Endodermal cell (in vitro differentiated cells): ENCODE results near the gene C10orf88. TPM values are rescaled to one million over a fixed set of nuclear protein-coding genes. Genes with fewer than 3 reads are reported as not detected.

Experiments
- DNase-seq: peaks from one replicate; pipeline ENCODE4 v3.0.0-alpha.2; 2017
- H3K27ac ChIP-seq: 2 replicates; pipeline ENCODE4 v1.5.1; 2013; ENCODE audit warnings: mild to moderate bottlenecking, low read depth, low read length, moderate library complexity
- H3K27me3 ChIP-seq: 2 replicates; pipeline ENCODE4 v1.6.1; 2013; ENCODE audit warnings: mild to moderate bottlenecking, low read length, moderate library complexity; ENCODE audit not compliant: insufficient read depth, control insufficient read depth, poor library complexity, severe bottlenecking
- H3K36me3 ChIP-seq: 2 replicates; pipeline ENCODE4 v1.7.0; 2013; ENCODE audit warnings: mild to moderate bottlenecking, low read length, moderate library complexity; ENCODE audit not compliant: control insufficient read depth, insufficient read depth
- H3K4me1 ChIP-seq: one replicate; pipeline ENCODE4 v1.7.0; 2013; ENCODE audit warnings: low read length; ENCODE audit not compliant: control insufficient read depth, insufficient read depth
- H3K4me3 ChIP-seq: 2 replicates; pipeline ENCODE4 v1.5.1; 2013; ENCODE audit warnings: mild to moderate bottlenecking, low read length, moderate library complexity
- H3K9ac ChIP-seq: 2 replicates; pipeline ENCODE4 v1.6.1; 2013; ENCODE audit warnings: mild to moderate bottlenecking, low read length, moderate library complexity; ENCODE audit not compliant: poor library complexity, severe bottlenecking; ENCODE audit errors: extremely low read depth
- H3K9me3 ChIP-seq: 2 replicates; pipeline ENCODE4 v1.6.1; 2013; ENCODE audit warnings: mild to moderate bottlenecking, low read length, moderate library complexity; ENCODE audit not compliant: control insufficient read depth
- H3K27ac Mint-ChIP-seq: 2 replicates; pipeline ENCODE4 v1.8.0; 2020; ENCODE audit warnings: mixed read lengths
- H3K27me3 Mint-ChIP-seq: 2 replicates; pipeline ENCODE4 v1.8.0; 2021; ENCODE audit warnings: mild to moderate bottlenecking, mixed read lengths; ENCODE audit not compliant: insufficient read depth
- H3K36me3 Mint-ChIP-seq: 2 replicates; pipeline ENCODE4 v1.8.0; 2020; ENCODE audit warnings: low read depth, mixed read lengths
- H3K4me1 Mint-ChIP-seq: 2 replicates; pipeline ENCODE4 v1.8.0; 2020; ENCODE audit warnings: mixed read lengths
- H3K4me3 Mint-ChIP-seq: 2 replicates; pipeline ENCODE4 v1.8.0; 2020; ENCODE audit warnings: mild to moderate bottlenecking, moderate library complexity, mixed read lengths
- H3K9me3 Mint-ChIP-seq: 2 replicates; pipeline ENCODE4 v1.8.0; 2020; ENCODE audit warnings: mild to moderate bottlenecking, mixed read lengths
- CTCF ChIP-seq: fragments of 200-600 bp; sonication (generic); conservative IDR thresholded peaks from 2 replicates; pipeline ENCODE4 v1.5.0; 2021; ENCODE audit warnings: antibody characterized with exemption, mild to moderate bottlenecking
- WGBS, 2 experiments: methylation state at CpG; one replicate each; pipeline versions ENCODE4 v1.1.5 to v1.1.7; 2013; ENCODE audit warnings: missing lambda C conversion rate in 2 of 2, mixed read lengths in 1 of 2; ENCODE audit not compliant: insufficient coverage in 1 of 2, insufficient read length in 1 of 2; 5-methylcytosine and 5-hydroxymethylcytosine counted together
- total RNA-seq, 2 donors: library from RNA; stranded (reverse); fragmentation: NEBNext Ultra II Directional in 1 of 2; extraction: Animal tissue kit (Norgen Biotek cat#: 25700) in 1 of 2; gene quantifications; 2 replicates in 1 of 2; 3 replicates in 1 of 2; pipeline ENCODE4 v1.2.1, GENCODE V29; 2021

Gene C10orf88
- total RNA-seq, 2 donors from 2014 or later = 14.7 to 18.1 TPM

- Histone ChIP-seq H3K27ac (no peak overlapping the region), H3K9ac (no peak overlapping the region), H3K36me3 (peaks cover 26% of the 10 kb centered on the region), H3K9me3 (no peaks in the 10 kb centered on the region), H3K27me3 (no peaks in the 10 kb centered on the region), H3K4me3 (no peak overlapping the region), H3K4me1 (no peaks in the 10 kb centered on the region)
- H3K9me3 Mint-ChIP-seq = peaks cover 3% of the 10 kb centered on the region
- no peak for DNase-seq
- H3K27me3 Mint-ChIP-seq = no peaks in the 10 kb centered on the region
- H3K36me3 Mint-ChIP-seq = peaks cover 21% of the 10 kb centered on the region
- H3K27ac Mint-ChIP-seq = no peak overlapping the region
- no peak overlapping the region for H3K4me3 Mint-ChIP-seq
- TF ChIP-seq CTCF = no peak
- WGBS, 2 experiments = no CpG with 5 or more reads among the region's 1 CpG
- H3K4me1 Mint-ChIP-seq = peaks cover 5% of the 10 kb centered on the region
Observed at GRCh38 chr10:122930140-122930539, 23.9 kb downstream of the C10orf88 start.

GRCh38 chr10:122915700-122916099, 38.3 kb downstream of the C10orf88 start:
- WGBS, 2 experiments = 94% methylated on average over 2 of the region's 2 CpGs; no CpG with 5 or more reads in 1 of the 2 experiments

DNA sequence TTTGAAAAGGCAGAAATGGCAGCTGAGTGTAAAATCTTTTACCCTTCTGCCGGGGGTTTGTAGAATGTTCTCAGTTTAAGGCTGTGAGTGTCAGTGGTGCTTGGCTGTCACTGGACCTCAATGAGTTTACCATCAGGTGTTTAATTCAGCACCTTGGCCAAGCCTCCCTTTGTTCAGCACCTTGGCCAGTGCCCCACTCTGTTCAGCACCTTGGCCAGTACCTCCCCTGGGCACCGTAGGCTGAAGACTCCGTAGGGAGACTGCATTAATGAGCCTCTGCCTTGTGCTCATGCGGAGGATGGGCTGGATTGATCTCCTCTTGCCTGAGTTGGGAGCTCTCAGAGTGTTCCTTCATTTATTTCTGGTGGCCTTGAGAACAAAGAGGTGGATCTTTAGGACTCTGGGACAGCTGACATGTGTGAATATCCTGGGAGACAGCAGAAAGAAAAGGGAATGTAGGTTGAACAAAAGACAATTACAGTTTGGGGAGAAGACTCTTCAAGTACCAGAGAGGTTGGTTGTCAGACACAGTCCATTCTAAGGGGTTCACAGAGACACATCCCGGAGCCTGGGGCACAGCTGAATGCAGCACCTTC, 42.0 kb downstream of the C10orf88 start:
- 24 to 38% methylated on average over 3 to 5 of the region's 5 CpGs for WGBS, 2 experiments
- H3K4me1 Mint-ChIP-seq = no peaks in the 10 kb centered on the region
- no peaks in the 10 kb centered on the region for H3K9me3 Mint-ChIP-seq

More at GRCh38 chr10:122915700-122916099, 38.3 kb downstream of the C10orf88 start:
- Mint-ChIP-seq H3K27me3 (peaks cover 24% of the 10 kb centered on the region), H3K27ac (no peak overlapping the region), H3K4me1 (peaks cover 6% of the 10 kb centered on the region), H3K4me3 (no peak overlapping the region), H3K9me3 (peaks cover 6% of the 10 kb centered on the region), H3K36me3 (no peaks in the 10 kb centered on the region)
- Histone ChIP-seq H3K27me3 (peaks cover 17% of the 10 kb centered on the region), H3K9ac (no peak overlapping the region), H3K36me3 (no peaks in the 10 kb centered on the region), H3K4me1 (no peaks in the 10 kb centered on the region), H3K4me3 (no peak overlapping the region), H3K27ac (no peak overlapping the region), H3K9me3 (no peaks in the 10 kb centered on the region)
- no peak for DNase-seq
- TF ChIP-seq CTCF = no peak

More for the DNA sequence above, 42.0 kb downstream of the C10orf88 start:
- no peaks in the 10 kb centered on the region for H3K36me3 Mint-ChIP-seq
- no peaks in the 10 kb centered on the region for H3K9me3 ChIP-seq
- no peak overlapping the region for H3K4me3 ChIP-seq
- H3K4me3 Mint-ChIP-seq = no peak overlapping the region
- peaks cover 32% of the 10 kb centered on the region for H3K27me3 ChIP-seq
- no peak for TF ChIP-seq CTCF
- DNase-seq = peak; percentile 95
- peaks cover 41% of the 10 kb centered on the region for H3K27me3 Mint-ChIP-seq
- H3K4me1 ChIP-seq = no peaks in the 10 kb centered on the region
- H3K27ac Mint-ChIP-seq = no peak overlapping the region
- H3K27ac ChIP-seq = no peak overlapping the region
- H3K36me3 ChIP-seq = no peaks in the 10 kb centered on the region
- no peak overlapping the region for H3K9ac ChIP-seq
